Peyer's patch (tissue), 4 donors: ENCODE measurements around the gene SLC28A1. TPM values are rescaled to one million over a fixed set of nuclear protein-coding genes. Genes with fewer than 3 reads are reported as not detected.
"Not testable (repeated sequence)": the region's sequence is repeated elsewhere in the genome, so short reads cannot be mapped to it uniquely, and the experiment has no call there.

Experiments used
- DNase-seq, 3 donors: peaks; one replicate each; pipeline ENCODE4 v3.0.0-alpha.2; 2017 to 2019
- H3K27ac ChIP-seq, 4 donors: fragments of 200-600 bp; sonication (generic); one replicate each; pipeline ENCODE4 v1.5.1; 2016 to 2019
- H3K27me3 ChIP-seq, 2 donors: fragments of 200-600 bp; sonication (generic); one replicate each; pipeline ENCODE4 v1.5.1; 2019
- H3K36me3 ChIP-seq, 3 donors: fragments of 200-600 bp; sonication (generic); one replicate each; pipeline ENCODE4 v1.5.1; 2016 to 2019
- H3K4me1 ChIP-seq, 4 donors: fragments of 200-600 bp; sonication (generic); one replicate each; pipeline ENCODE4 v1.5.1; 2016 to 2019
- H3K4me3 ChIP-seq, 4 donors: fragments of 200-600 bp; sonication (generic); 1 replicate in 3 of 4; 2 replicates in 1 of 4; pipeline ENCODE4 v1.5.1; 2016 to 2019; ENCODE audit warnings: mild to moderate bottlenecking in 1 of 4
- H3K9me3 ChIP-seq, 4 donors: fragments of 200-600 bp; sonication (generic); one replicate each; pipeline ENCODE4 v1.5.1; 2016 to 2019; ENCODE audit warnings: mild to moderate bottlenecking in 1 of 4
- CTCF ChIP-seq, 6 experiments: fragments of 450-650 bp in 4 of 6; fragments of 200-600 bp in 2 of 6; sonication (generic) in 1 of 6; IDR thresholded peaks; one replicate each; pipeline ENCODE4 v1.5.1; 2017 to 2019; ENCODE audit warnings: antibody characterized with exemption in 6 of 6, mild to moderate bottlenecking in 3 of 6, moderate library complexity in 1 of 6
- POLR2A ChIP-seq, 2 donors: fragments of 450-650 bp; IDR thresholded peaks; one replicate each; pipeline ENCODE4 v1.5.1; 2017; ENCODE audit warnings: antibody characterized with exemption in 2 of 2, mild to moderate bottlenecking in 2 of 2, moderate library complexity in 2 of 2
- total RNA-seq, 4 donors: library from RNA; depleted of rRNA; stranded (reverse); fragments of >200 nt; gene quantifications; one replicate each; pipeline ENCODE4 v1.1.0, GENCODE V29; 2016

SLC28A1 gene
- total RNA-seq, 4 donors from 2014 or later, result 4.1 to 111 (median 64.3) TPM

- no peaks in the 10 kb centered on the region for H3K9me3 ChIP-seq
- H3K4me1 ChIP-seq, result no peaks in the 10 kb centered on the region
- no peaks in the 10 kb centered on the region for H3K27me3 ChIP-seq
- no peak for DNase-seq
- no peak overlapping the region for H3K27ac ChIP-seq
- TF ChIP-seq POLR2A (IDR thresholded peaks at IDR 0.05) (no peak), CTCF (IDR thresholded peaks at IDR 0.05) (no peak)
- H3K4me3 ChIP-seq, result no peak overlapping the region
- no peaks in the 10 kb centered on the region for H3K36me3 ChIP-seq
These were observed 9.3 kb upstream of the SLC28A1 start for GRCh38 chr15:84874981-84875699.

GRCh38 chr15:84876269-84876668 lies 8.2 kb upstream of the SLC28A1 start:
- Histone ChIP-seq H3K4me3 (no peak overlapping the region), H3K27me3 (no peaks in the 10 kb centered on the region), H3K4me1 (no peaks in the 10 kb centered on the region), H3K9me3 (no peaks in the 10 kb centered on the region), H3K27ac (no peak overlapping the region), H3K36me3 (no peaks in the 10 kb centered on the region)
- DNase-seq, result no peak
- no peak for TF ChIP-seq CTCF (IDR thresholded peaks at IDR 0.05)
- no peak for TF ChIP-seq POLR2A (IDR thresholded peaks at IDR 0.05)

- H3K27me3 ChIP-seq, H3K4me3 ChIP-seq, H3K9me3 ChIP-seq, H3K36me3 ChIP-seq, DNase-seq, H3K27ac ChIP-seq, H3K4me1 ChIP-seq: not testable (repeated sequence)
These were observed 6.8 kb upstream of the SLC28A1 start for GRCh38 chr15:84877701-84878100.

GRCh38 chr15:84878504-84878903 lies 6.0 kb upstream of the SLC28A1 start:
- H3K36me3 ChIP-seq, result no peaks in the 10 kb centered on the region
- no peaks in the 10 kb centered on the region for H3K27me3 ChIP-seq
- no peak overlapping the region for H3K27ac ChIP-seq
- no peaks in the 10 kb centered on the region for H3K4me1 ChIP-seq
- H3K4me3 ChIP-seq, result no peak overlapping the region
- no peaks in the 10 kb centered on the region for H3K9me3 ChIP-seq
- TF ChIP-seq POLR2A (IDR thresholded peaks at IDR 0.05), result no peak
- peak in 4 of 6 experiments; percentile 52 to 73 (median 66) for TF ChIP-seq CTCF (IDR thresholded peaks at IDR 0.05)
- peak; percentile 56 to 87 (median 75) for DNase-seq

- TF ChIP-seq CTCF (IDR thresholded peaks at IDR 0.05), result no peak
- TF ChIP-seq POLR2A (IDR thresholded peaks at IDR 0.05), result no peak
- H3K4me1 ChIP-seq, result peaks cover 0 to 2% (median 0%) of the 10 kb centered on the region in 4 donors
- H3K27me3 ChIP-seq, result no peaks in the 10 kb centered on the region
- no peak overlapping the region for H3K27ac ChIP-seq
- H3K4me3 ChIP-seq, result no peak overlapping the region
- no peaks in the 10 kb centered on the region for H3K36me3 ChIP-seq
- H3K9me3 ChIP-seq, result no peaks in the 10 kb centered on the region
- DNase-seq, result no peak
These were observed 5.2 kb upstream of the SLC28A1 start for GRCh38 chr15:84879088-84879780.

- H3K4me3 ChIP-seq, result no peak overlapping the region
- H3K27ac ChIP-seq, result no peak overlapping the region
- H3K36me3 ChIP-seq, result no peaks in the 10 kb centered on the region
- H3K27me3 ChIP-seq, result no peaks in the 10 kb centered on the region
- no peaks in the 10 kb centered on the region for H3K9me3 ChIP-seq
- TF ChIP-seq CTCF (IDR thresholded peaks at IDR 0.05), result no peak
- no peak for TF ChIP-seq POLR2A (IDR thresholded peaks at IDR 0.05)
- peaks cover 0 to 2% (median 0%) of the 10 kb centered on the region in 4 donors for H3K4me1 ChIP-seq
- DNase-seq, result no peak
These were observed 4.5 kb upstream of the SLC28A1 start for GRCh38 chr15:84880007-84880406.
